Esophagus muscularis mucosa (tissue), 4 donors: Measurements from ENCODE around the gene ZNF254.

Experiments used
- CTCF ChIP-seq, 3 experiments: fragments of 200-600 bp in 2 of 3; fragments of 450-650 bp in 1 of 3; sonication (generic) in 2 of 3; IDR thresholded peaks; one replicate each; pipeline ENCODE4 v1.5.1; 2017 to 2019; ENCODE audit warnings: antibody characterized with exemption in 3 of 3, mild to moderate bottlenecking in 2 of 3, moderate library complexity in 1 of 3
- EP300 ChIP-seq: sonication (generic); formaldehyde crosslinking; IDR thresholded peaks from one replicate; pipeline ENCODE4 v1.6.1; 2017; ENCODE audit warnings: antibody characterized with exemption
- POLR2A ChIP-seq: fragments of 450-650 bp; IDR thresholded peaks from one replicate; pipeline ENCODE4 v1.6.1; 2017; ENCODE audit warnings: antibody characterized with exemption, moderate library complexity, mild to moderate bottlenecking, low read depth
- POLR2AphosphoS5 ChIP-seq, 2 donors: sonication (generic); formaldehyde crosslinking; IDR thresholded peaks; one replicate each; pipeline ENCODE4 v1.6.1; 2017; ENCODE audit warnings: antibody characterized with exemption in 2 of 2

GRCh38 chr19:24177686-24178085 lies 90.7 kb downstream of the ZNF254 start:
- TF ChIP-seq CTCF (IDR thresholded peaks at IDR 0.05) (no peak), POLR2AphosphoS5 (IDR thresholded peaks at IDR 0.05) (no peak), POLR2A (no peak), EP300 (no peak)
